Left lung (tissue), 10 donors: Measurements from ENCODE around the gene PLA2G5. TPM values are rescaled to one million over a fixed set of nuclear protein-coding genes. Genes with fewer than 3 reads are reported as not detected.

Experiments
- ATAC-seq: fragments of 200-7000 bp; cut with Tn5 transposase; one replicate; pipeline ENCODE4 v1.9.1; 2020; ENCODE audit warnings: moderate library complexity
- DNase-seq, 4 donors: peaks; one replicate each; pipeline ENCODE4 v3.0.0-alpha.2; 2013 to 2020
- H3K27ac ChIP-seq, 2 donors: fragments of 200-600 bp; sonication (generic) in 1 of 2; one replicate each; pipeline versions ENCODE4 v1.5.0 to v1.8.0; 2020 to 2021
- H3K27me3 ChIP-seq, 2 donors: fragments of 200-600 bp; sonication (generic) in 1 of 2; one replicate each; pipeline versions ENCODE4 v1.5.0 to v1.8.0; 2020 to 2021
- H3K36me3 ChIP-seq, 2 donors: fragments of 200-600 bp; sonication (generic) in 1 of 2; one replicate each; pipeline versions ENCODE4 v1.5.0 to v1.8.0; 2020 to 2021
- H3K4me1 ChIP-seq, 2 donors: fragments of 200-600 bp; one replicate each; pipeline ENCODE4 v1.8.0; 2021
- H3K4me3 ChIP-seq, 2 donors: fragments of 200-600 bp; sonication (generic) in 1 of 2; one replicate each; pipeline versions ENCODE4 v1.5.0 to v1.8.0; 2020 to 2021; ENCODE audit warnings: mild to moderate bottlenecking in 1 of 2
- H3K9me3 ChIP-seq, 2 donors: fragments of 200-600 bp; sonication (generic) in 1 of 2; one replicate each; pipeline versions ENCODE4 v1.5.0 to v1.8.0; 2020 to 2021
- CTCF ChIP-seq, 2 donors: fragments of 200-600 bp; sonication (generic) in 1 of 2; IDR thresholded peaks; one replicate each; pipeline versions ENCODE4 v1.5.0 to v1.8.0; 2021; ENCODE audit warnings: antibody characterized with exemption in 2 of 2
- intact Hi-C, 2 donors: fragments of 100-400 bp; cut with DNase I; formaldehyde crosslinking; loops; one replicate each; pipeline versions ENCODE4 v1.11.2 to v1.14.2; 2022
- polyA plus RNA-seq, 6 donors: library from polyadenylated mRNA; unstranded; fragments of 120-200 nt; gene quantifications; one replicate each; pipeline ENCODE4 v1.2.1, GENCODE V29; 2013; ENCODE audit not compliant: insufficient read length in 6 of 6
- total RNA-seq, 2 donors: library from RNA; stranded (reverse); fragmentation: NEBNext Ultra II Directional; extraction: Animal tissue kit (Norgen Biotek cat#: 25700); gene quantifications; one replicate each; pipeline ENCODE4 v1.2.1, GENCODE V29; 2021
- donor health status: DM: no; HTN: yes; CAD: no.
- donor health status: DM: no; HTN: no; CAD: no.

The PLA2G5 gene
- total and polyA plus RNA-seq, 8 donors, result 0.41 to 5.5 (median 0.92) TPM

DNA sequence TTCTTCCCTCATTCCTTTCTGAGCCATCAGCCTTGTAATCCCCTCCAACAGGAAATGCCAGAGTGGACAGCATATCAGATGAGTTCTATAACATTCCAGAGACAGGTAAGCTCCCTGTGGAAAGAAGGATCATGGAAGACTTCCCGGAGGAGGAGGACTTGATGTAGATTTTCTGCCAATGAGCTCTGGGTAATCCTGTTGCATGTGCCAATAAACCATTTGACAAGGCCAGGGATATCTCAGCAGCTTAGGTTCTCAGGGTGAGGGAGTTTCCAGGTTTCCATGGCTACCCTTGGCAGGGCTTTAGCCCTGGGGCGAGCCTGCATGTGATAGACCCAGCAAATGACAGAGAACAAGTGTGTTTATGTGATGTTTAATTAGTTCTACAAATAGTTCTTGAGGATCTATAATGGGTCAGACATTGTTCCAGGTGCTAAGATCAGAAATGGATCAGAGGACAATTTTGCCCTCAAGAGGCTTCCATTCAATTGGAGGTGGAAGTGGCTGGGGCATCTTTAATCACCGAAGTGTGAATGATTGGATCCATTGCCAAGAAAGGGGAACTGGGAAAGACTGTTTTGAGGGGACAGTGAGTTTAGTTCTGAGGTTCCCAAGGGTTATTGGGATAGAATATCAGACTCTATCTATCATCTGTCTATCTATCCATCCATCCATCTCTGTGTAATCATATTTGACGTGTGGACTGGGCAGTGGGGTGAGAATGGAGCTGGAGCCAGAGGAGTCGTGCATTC is 6.9 kb downstream of the PLA2G5 start:
- no peaks in the 10 kb centered on the region for H3K36me3 ChIP-seq
- H3K27me3 ChIP-seq, result peaks cover 0 to 24% of the 10 kb centered on the region in 2 donors
- H3K9me3 ChIP-seq, result no peaks in the 10 kb centered on the region
- peaks cover 0 to 3% of the 10 kb centered on the region in 2 donors for H3K4me1 ChIP-seq
- intact Hi-C loops, result no loop called here
- no peak for DNase-seq
- H3K4me3 ChIP-seq, result no peak overlapping the region
- TF ChIP-seq CTCF (IDR thresholded peaks at IDR 0.05), result no peak
- ATAC-seq, result no peak
- no peak overlapping the region for H3K27ac ChIP-seq

- no peak overlapping the region for H3K27ac ChIP-seq
- H3K4me1 ChIP-seq, result peaks cover 0 to 3% of the 10 kb centered on the region in 2 donors
- no peak for TF ChIP-seq CTCF (IDR thresholded peaks at IDR 0.05)
- intact Hi-C loops, result no loop called here
- no peak overlapping the region for H3K4me3 ChIP-seq
- DNase-seq (no peak), ATAC-seq (no peak)
- no peaks in the 10 kb centered on the region for H3K9me3 ChIP-seq
- no peaks in the 10 kb centered on the region for H3K36me3 ChIP-seq
- peaks cover 0 to 24% of the 10 kb centered on the region in 2 donors for H3K27me3 ChIP-seq
Measured at GRCh38 chr1:20078171-20078651, 8.2 kb downstream of the PLA2G5 start.

GRCh38 chr1:20078711-20079110 is 8.7 kb downstream of the PLA2G5 start:
- no peak overlapping the region for H3K27ac ChIP-seq
- peaks cover 0 to 3% of the 10 kb centered on the region in 2 donors for H3K4me1 ChIP-seq
- H3K27me3 ChIP-seq, result peaks cover 0 to 24% of the 10 kb centered on the region in 2 donors
- DNase-seq, result no peak
- no peaks in the 10 kb centered on the region for H3K9me3 ChIP-seq
- no peak for TF ChIP-seq CTCF (IDR thresholded peaks at IDR 0.05)
- H3K36me3 ChIP-seq, result no peaks in the 10 kb centered on the region
- intact Hi-C loops, result no loop called here
- H3K4me3 ChIP-seq, result no peak overlapping the region
- no peak for ATAC-seq

GRCh38 chr1:20079661-20080305 is 9.8 kb downstream of the PLA2G5 start:
- ATAC-seq (no peak), DNase-seq (no peak)
- Histone ChIP-seq H3K27ac (no peak overlapping the region), H3K4me1 (peaks cover 0 to 3% of the 10 kb centered on the region in 2 donors), H3K36me3 (no peaks in the 10 kb centered on the region), H3K9me3 (no peaks in the 10 kb centered on the region), H3K27me3 (peaks cover 0 to 24% of the 10 kb centered on the region in 2 donors), H3K4me3 (no peak overlapping the region)
- intact Hi-C loops, result no loop called here
- no peak for TF ChIP-seq CTCF (IDR thresholded peaks at IDR 0.05)
